SHP77 (cell line): ENCODE measurements around the gene INPP4A.
"Not testable (repeated sequence)": the region's sequence is repeated elsewhere in the genome, so short reads cannot be mapped to it uniquely, and the experiment has no call there.

Source experiments
- DNase-seq, 2 experiments: peaks; one replicate each; lab custom pipeline; 2025; lab: John Stamatoyannopoulos, UW

Gene INPP4A

DNA sequence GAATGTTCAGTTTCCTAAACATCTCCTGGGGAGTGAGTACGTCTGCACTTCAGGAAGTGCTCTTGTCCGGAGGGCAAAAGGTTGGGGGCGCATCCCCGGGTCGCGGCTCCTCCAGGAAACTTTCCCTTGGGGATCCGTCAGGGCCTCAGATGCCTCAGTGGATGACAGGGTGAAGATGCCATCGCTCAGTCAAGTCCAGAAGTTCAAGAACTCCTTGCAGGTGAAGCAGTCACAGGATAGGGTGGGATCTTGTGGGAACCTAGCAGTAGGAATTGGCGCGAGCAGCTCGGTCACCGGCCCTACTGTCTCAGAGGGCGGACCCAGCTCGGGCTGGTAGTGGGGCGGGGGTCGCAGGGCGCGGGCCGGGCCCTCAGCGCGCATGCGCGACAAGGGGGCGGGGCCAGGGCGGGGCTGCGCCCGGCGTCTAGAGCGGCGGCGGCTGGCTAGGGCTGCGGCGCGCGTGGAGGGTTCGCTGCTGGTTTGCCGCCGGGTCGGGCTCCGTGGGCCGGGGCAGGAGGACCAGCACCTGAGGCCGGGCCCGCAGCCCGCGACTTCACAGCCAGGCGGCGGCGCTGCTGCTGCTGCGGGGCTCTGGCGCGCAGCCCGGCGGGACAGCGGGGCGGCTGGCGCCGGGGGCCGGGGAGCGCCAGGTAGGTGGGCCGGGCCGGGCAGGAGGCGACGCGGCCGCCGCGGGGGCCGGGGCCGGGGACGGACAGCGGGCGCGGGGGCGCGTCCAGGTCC, at the start of gene INPP4A:
Gene INPP4A, plus strand, starts transcription at position 423 of the 741 bp plus-strand sequence. CDS start 75,191 bp downstream, outside the sequence.
- peak; percentile 68 to 76 for DNase-seq

DNA sequence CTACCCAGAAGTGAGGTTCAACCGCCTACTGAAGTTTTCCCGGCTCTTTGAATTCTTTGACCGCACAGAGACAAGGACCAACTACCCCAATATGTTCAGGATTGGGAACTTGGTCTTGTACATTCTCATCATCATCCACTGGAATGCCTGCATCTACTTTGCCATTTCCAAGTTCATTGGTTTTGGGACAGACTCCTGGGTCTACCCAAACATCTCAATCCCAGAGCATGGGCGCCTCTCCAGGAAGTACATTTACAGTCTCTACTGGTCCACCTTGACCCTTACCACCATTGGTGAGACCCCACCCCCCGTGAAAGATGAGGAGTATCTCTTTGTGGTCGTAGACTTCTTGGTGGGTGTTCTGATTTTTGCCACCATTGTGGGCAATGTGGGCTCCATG, 48.7 kb upstream of the INPP4A start:
- no peak for DNase-seq

GRCh38 chr2:98396745-98397355, 47.8 kb upstream of the INPP4A start:
- no peak for DNase-seq

GRCh38 chr2:98399140-98399539, 45.5 kb upstream of the INPP4A start:
- no peak for DNase-seq

GRCh38 chr2:98403878-98404277, 40.8 kb upstream of the INPP4A start:
- DNase-seq = no peak

DNA sequence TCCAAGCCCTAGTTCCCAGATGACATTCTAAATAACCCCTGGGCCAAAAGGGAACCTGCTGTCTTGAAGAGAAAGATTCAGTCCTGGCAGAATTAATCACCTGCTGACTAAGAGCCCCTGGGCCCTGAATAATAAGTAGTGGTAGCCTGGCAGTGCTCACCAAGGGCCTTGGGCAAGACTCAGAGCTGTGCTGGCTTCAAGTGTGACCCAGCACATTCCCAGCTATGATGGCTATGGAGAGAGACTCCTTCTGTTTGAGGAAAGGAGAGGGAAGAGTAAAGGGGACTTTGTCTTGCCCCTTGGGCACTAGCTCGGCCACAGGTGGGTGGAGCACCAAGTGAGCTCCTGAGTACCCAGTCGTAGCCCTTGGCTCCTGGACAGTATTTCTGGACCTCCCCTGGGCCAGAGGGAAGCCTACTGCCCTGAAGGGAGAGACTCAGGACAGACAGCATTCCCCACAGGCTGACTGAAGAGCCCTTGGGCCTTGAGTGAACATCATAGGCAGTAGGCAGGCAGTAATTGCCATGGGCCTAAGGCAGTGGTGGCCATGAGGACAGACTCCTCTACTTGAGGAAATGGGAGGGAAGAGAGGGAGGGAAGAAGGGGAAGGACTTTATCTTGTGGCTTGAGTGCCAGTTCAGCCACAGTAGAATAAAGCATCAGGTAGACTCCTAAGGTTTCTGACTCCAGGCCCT, 40.0 kb upstream of the INPP4A start:
- no peak for DNase-seq

- DNase-seq = no peak
Measured at GRCh38 chr2:98405301-98405700, 39.4 kb upstream of the INPP4A start.

DNA sequence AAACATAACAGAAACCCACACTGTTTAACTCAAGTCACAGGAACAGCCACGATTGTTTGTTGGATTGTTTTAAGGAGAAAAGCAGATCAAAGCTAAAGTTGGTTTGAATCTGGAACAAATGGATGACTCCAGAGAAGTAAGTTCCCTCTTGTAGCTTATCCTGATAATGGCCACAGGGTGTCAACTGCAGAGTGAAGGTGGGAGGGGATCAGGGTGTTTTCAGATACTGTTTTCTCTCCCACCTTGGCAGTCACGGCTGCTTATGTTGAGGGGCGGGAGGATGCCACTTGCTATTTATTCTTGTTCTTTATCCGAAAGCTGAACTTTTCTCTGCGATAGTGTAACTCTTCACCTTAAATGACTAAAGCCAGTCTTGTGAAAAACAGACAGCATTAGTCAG, 36.5 kb upstream of the INPP4A start:
- DNase-seq = no peak

DNA sequence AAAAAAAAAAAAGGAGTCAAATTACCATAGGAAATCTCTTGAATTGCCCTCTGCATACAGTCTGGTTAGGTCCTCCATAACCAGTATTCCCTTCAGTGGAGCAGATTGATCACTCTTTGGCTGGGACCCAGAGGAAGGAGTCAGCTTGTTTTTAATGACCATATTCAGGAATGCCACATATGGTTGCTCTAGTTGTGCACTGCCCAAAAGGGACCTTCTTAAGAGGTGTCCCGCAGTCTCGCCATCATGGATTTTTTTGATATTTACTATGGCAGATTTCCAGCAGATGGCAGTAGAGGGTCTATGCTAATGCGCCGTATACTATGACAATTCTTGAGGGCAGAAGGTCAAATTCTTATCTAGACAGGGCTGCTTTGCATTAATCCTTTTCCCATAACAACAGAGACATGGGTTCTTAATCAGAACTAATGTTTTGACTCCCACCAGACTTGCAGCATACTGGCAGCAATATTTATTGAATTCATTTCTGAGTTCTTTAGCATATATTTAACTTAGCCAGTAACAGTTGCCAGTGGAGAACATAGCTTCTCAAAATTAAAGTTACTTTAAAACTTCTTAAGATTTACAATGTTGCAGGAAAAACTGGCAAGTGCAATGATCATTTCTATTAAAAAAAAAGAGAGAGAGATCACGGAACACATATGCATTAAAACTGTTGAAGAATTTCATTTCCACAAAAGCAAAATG, 31.8 kb upstream of the INPP4A start:
- DNase-seq = peak; percentile 44 to 51

DNA sequence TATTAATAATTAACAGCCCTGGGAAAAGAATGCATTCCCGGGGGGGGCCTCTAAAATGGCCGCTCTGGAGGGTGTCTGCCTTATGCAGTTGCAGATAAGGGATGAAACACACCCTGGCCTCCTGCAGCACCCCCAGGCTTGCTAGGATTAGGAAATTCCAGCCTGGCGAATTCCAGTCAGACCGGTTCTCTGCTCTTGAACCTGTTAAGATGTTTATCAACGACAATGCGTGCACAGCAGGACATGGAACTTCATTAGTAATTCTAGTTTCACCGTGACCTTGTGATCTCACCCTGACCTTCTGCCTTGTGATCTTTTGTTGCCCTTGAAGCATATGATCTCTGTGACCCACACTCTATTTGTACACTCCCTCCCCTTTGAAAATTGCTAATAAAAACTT, 30.4 kb upstream of the INPP4A start:
- DNase-seq = not testable (repeated sequence)

DNA sequence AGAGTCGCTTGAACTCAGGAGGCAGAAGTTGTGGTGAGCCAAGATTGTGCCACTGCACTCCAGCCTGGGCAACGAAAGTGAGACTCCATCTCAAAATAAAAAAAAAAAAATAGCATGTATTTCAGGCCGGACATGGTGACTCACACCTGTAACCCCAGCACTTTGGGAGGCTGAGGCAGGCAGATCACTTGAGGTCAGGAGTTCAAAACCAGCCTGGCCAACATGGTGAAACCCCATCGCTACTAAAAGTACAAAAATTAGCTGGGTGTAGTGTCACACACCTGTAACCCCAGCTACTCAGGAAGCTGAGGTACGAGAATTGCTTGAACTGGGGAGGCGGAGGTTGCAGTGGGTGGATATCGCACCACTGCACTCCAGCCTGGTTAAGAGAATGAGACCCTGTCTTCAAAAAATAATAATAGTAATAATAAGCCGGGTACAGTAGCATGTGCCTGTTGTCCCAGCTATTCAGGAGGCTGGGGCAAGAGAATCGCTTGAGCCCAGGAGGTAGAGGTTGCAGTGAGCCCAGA, 28.9 kb upstream of the INPP4A start:
- not testable (repeated sequence) for DNase-seq

- DNase-seq = no peak
Measured at GRCh38 chr2:98416383-98417159, 28.1 kb upstream of the INPP4A start.

- DNase-seq = no peak
Measured at GRCh38 chr2:98419544-98419943, 25.1 kb upstream of the INPP4A start.

- no peak for DNase-seq
Measured at GRCh38 chr2:98419977-98420725, 24.5 kb upstream of the INPP4A start.

GRCh38 chr2:98422449-98422848, 22.2 kb upstream of the INPP4A start:
- no peak for DNase-seq

DNA sequence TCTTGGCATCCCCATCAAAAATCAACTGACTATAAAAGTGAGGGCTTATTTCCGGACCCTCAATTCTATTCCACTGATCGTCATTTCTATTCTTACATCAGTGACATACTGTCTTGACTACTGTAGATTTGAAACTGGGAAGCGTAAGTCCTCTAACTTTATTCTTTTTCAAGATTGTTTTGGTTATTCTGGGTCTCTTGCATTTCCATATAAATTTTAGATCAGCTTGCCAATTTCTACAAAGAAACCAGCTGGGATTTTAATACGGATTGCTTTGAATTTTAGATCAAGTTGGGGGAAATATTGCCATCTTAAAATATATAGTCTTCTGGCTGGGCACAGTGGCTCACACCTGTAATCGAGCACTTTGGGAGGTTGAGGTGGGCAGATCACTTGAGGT, 17.9 kb upstream of the INPP4A start:
- no peak for DNase-seq

DNA sequence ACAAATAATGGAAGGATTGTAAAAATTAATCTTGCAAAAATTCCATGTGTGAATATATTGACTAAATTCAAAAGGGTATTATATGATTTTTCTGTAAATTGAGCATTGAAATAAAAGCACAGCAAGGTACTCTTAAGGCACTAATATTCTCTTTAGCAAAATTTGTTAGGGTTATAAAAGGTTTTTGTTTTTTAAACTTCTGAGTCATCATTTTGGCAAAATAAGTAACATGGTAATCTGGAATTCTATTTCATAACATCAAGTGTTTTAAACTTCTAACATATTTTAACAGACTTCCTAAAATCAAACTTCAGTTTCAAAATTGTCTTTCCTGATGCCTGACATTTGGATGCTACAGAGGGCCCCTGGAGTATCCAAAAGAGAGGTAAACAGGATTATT, 12.5 kb upstream of the INPP4A start:
- no peak for DNase-seq

DNA sequence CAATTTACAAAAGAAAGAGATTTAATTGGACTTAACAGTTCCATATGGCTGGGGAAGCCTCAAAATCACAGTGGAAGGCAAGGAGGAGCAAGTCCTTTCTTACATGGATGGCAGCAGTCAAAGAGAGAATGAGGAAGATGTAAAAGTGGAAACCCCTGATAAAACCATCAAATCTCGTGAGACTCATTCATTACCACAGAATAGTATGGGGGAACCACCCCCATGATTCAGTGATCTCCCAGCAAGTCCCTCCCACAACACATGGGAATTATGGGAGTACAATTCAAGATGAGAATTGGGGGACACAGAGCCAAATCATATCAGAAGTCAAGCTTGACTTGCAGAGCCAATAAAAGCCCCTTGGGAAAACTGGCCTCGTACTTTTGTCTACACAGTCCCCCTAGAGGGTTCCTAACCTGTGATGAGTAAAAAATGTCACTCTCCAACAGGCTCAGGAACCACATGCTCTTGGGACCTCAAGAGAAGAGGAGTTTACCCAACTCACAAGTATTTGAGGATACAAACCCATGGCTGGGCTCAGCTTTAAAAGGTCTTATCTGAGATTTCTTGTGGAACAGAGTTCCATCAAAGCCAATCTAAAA, 11.2 kb upstream of the INPP4A start:
- DNase-seq = no peak

- DNase-seq = no peak
Measured at GRCh38 chr2:98434492-98434891, 10.2 kb upstream of the INPP4A start.

- DNase-seq = not testable (repeated sequence)
Measured at GRCh38 chr2:98435670-98436069, 9.0 kb upstream of the INPP4A start.
